ENCODE measurements around the gene CDH4. TPM values are rescaled to one million over a fixed set of nuclear protein-coding genes. Genes with fewer than 3 reads are reported as not detected.

The CDH4 gene
- total and polyA plus RNA-seq, 2 of the 4 experiments (the other 2 are of a cell fraction) = 1.6 to 3.5 TPM

- no peak overlapping the region for H3K4ac ChIP-seq (ENCODE audit: low read depth, low read length)
- H2BK120ac ChIP-seq (ENCODE audit: low read depth, low read length) = no peak overlapping the region
- ATAC-seq (ENCODE audit: low read depth) (no peak), DNase-seq (no peak)
- no peak overlapping the region for H3K23ac ChIP-seq (ENCODE audit: low read depth, low read length)
- CTCF ChIA-PET = no interaction called here
- no peak overlapping the region for H4K91ac ChIP-seq (ENCODE audit: insufficient read depth, low read depth, low read length)
- H3K56ac ChIP-seq (ENCODE audit: extremely low read depth, insufficient read depth, low read length) = no peak overlapping the region
- intact Hi-C loops (cut with micrococcal nuclease) (no loop called here), dilution Hi-C loops (cut with HindIII; ENCODE audit: low sequenced_read_pairs, unreplicated experiment) (no loop called here), in situ Hi-C loops (cut with MboI; ENCODE audit: low sequenced_read_pairs) (no loop called here)
- POLR2A ChIA-PET (ENCODE audit: unreplicated experiment) = no interaction called here
- H3K4me3 ChIP-seq (ENCODE audit: insufficient read depth, low read depth, low read length) = no peak overlapping the region
- WGBS, 2 experiments (ENCODE audit: extremely low coverage in 2 of 2, insufficient read length in 1 of 2) = 100% methylated on average over 1 of the region's 11 CpGs; no CpG with 5 or more reads in 1 of the 2 experiments
- no peak overlapping the region for H2BK15ac ChIP-seq (ENCODE audit: low read depth, low read length)
- TF ChIP-seq MAFK (IDR thresholded peaks at IDR 0.05; ENCODE audit: low read depth, low read length) (no peak), ELK1 (IDR thresholded peaks at IDR 0.05; ENCODE audit: borderline replicate concordance, low read depth, low read length) (no peak), SMC3 (IDR thresholded peaks at IDR 0.05; ENCODE audit: low read depth, low read length) (no peak), CEBPB (IDR thresholded peaks at IDR 0.05; ENCODE audit: low read depth, low read length) (no peak), RAD21 (IDR thresholded peaks at IDR 0.05; ENCODE audit: low read length) (no peak), FOS (IDR thresholded peaks at IDR 0.05; ENCODE audit: low read depth, low read length) (no peak), BHLHE40 (IDR thresholded peaks at IDR 0.05; ENCODE audit: low read depth, low read length) (no peak), USF2 (IDR thresholded peaks at IDR 0.05; ENCODE audit: low read depth, low read length) (no peak), MXI1 (IDR thresholded peaks at IDR 0.05; ENCODE audit: borderline replicate concordance, low read depth, low read length) (no peak), RCOR1 (IDR thresholded peaks at IDR 0.05; ENCODE audit: insufficient replicate concordance, low read length) (no peak), MAZ (IDR thresholded peaks at IDR 0.05; ENCODE audit: borderline replicate concordance, low read depth, low read length) (no peak)
- no peak overlapping the region for H2BK5ac ChIP-seq (ENCODE audit: low read depth, low read length, poor library complexity, severe bottlenecking)
- no TSS peak for BruUV-seq (replicated peaks)
- no peaks in the 10 kb centered on the region for H3K9me3 ChIP-seq (ENCODE audit: control insufficient read depth, insufficient read depth, low read length)
- H4K8ac ChIP-seq (ENCODE audit: low read depth in 2 of 2, low read length in 2 of 2) = no peak overlapping the region
- H3K79me1 ChIP-seq (ENCODE audit: low read depth in 1 of 2, low read length in 2 of 2) = no peaks in the 10 kb centered on the region
- H3K14ac ChIP-seq (replicated peaks; ENCODE audit: low read depth, low read length) = no peak overlapping the region
- H2BK20ac ChIP-seq (ENCODE audit: low read depth, low read length) = no peak overlapping the region
- H3K27ac ChIP-seq (ENCODE audit: insufficient read depth, low read length) = no peak overlapping the region
- H3K27me3 ChIP-seq (ENCODE audit: control insufficient read depth, insufficient read depth, low read length) = no peaks in the 10 kb centered on the region
- no peaks in the 10 kb centered on the region for H3K4me1 ChIP-seq (ENCODE audit: control insufficient read depth, insufficient read depth, low read length)
- H3K18ac ChIP-seq (ENCODE audit: low read depth, low read length) = no peak overlapping the region
- no peak overlapping the region for H3K4me2 ChIP-seq (ENCODE audit: low read depth, low read length)
- no peak overlapping the region for H2AK5ac ChIP-seq (ENCODE audit: low read depth, low read length)
- H2AFZ ChIP-seq (replicated peaks; ENCODE audit: low read length, poor library complexity) = no peak overlapping the region
- no peak overlapping the region for H4K5ac ChIP-seq (ENCODE audit: low read depth, low read length)
- H2AK9ac ChIP-seq (replicated peaks; ENCODE audit: low read depth, low read length, poor library complexity) = no peak overlapping the region
- H4K20me1 ChIP-seq (ENCODE audit: insufficient read depth, low read length) = peaks cover 4% of the 10 kb centered on the region; the same call in 1 of the 2 replicates
- no peak overlapping the region for H3K9ac ChIP-seq (ENCODE audit: low read depth, low read length)
- no peaks in the 10 kb centered on the region for H3K9me1 ChIP-seq (ENCODE audit: insufficient read depth, low read length)
- no peaks in the 10 kb centered on the region for H3K36me3 ChIP-seq (ENCODE audit: control insufficient read depth, insufficient read depth, low read length)
These were observed 275.6 kb downstream of the CDH4 start for GRCh38 chr20:61527626-61528025.

Data from IMR-90 (cell line).